D721Med (cell line): ENCODE data around the gene CAPS.
"Not testable (repeated sequence)": the region's sequence is repeated elsewhere in the genome, so short reads cannot be mapped to it uniquely, and the experiment has no call there.

Experiments used
- DNase-seq: peaks from one replicate; pipeline ENCODE4 v3.0.0; 2011; ENCODE audit warnings: low spot score; ENCODE audit not compliant: insufficient read length
- FAIRE-seq: peaks from 2 replicates; lab custom pipeline; 2011; peaks lifted over from hg19 to GRCh38; lab: Jason Lieb, UNC
- TF ChIP-seq, protein P1 (sequence below): IDR thresholded peaks from 2 replicates; pipeline ENCODE4 v1.5.1; 2012; ENCODE audit warnings: mild to moderate bottlenecking, control low read depth; ENCODE audit not compliant: insufficient read depth; ENCODE audit errors: missing control alignments

Gene CAPS

DNA sequence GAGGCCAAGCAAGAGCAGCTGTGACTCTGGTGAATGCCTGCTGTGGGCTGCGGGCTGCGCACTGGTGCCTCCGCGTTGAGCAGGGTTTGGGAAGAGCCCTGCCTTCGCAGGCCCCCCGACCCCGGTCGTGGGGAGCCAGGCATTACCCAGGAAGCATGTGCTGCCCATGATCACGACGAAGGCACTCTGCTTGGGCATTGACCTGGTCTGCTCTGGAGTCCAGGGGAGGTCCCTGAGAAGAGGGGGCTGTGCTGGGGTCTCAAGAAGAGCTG lies 44.7 kb downstream of the CAPS start:
- no peak for FAIRE-seq
- no peak for DNase-seq
- TF ChIP-seq, protein P1, sequence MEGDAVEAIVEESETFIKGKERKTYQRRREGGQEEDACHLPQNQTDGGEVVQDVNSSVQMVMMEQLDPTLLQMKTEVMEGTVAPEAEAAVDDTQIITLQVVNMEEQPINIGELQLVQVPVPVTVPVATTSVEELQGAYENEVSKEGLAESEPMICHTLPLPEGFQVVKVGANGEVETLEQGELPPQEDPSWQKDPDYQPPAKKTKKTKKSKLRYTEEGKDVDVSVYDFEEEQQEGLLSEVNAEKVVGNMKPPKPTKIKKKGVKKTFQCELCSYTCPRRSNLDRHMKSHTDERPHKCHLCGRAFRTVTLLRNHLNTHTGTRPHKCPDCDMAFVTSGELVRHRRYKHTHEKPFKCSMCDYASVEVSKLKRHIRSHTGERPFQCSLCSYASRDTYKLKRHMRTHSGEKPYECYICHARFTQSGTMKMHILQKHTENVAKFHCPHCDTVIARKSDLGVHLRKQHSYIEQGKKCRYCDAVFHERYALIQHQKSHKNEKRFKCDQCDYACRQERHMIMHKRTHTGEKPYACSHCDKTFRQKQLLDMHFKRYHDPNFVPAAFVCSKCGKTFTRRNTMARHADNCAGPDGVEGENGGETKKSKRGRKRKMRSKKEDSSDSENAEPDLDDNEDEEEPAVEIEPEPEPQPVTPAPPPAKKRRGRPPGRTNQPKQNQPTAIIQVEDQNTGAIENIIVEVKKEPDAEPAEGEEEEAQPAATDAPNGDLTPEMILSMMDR = no peak

DNA sequence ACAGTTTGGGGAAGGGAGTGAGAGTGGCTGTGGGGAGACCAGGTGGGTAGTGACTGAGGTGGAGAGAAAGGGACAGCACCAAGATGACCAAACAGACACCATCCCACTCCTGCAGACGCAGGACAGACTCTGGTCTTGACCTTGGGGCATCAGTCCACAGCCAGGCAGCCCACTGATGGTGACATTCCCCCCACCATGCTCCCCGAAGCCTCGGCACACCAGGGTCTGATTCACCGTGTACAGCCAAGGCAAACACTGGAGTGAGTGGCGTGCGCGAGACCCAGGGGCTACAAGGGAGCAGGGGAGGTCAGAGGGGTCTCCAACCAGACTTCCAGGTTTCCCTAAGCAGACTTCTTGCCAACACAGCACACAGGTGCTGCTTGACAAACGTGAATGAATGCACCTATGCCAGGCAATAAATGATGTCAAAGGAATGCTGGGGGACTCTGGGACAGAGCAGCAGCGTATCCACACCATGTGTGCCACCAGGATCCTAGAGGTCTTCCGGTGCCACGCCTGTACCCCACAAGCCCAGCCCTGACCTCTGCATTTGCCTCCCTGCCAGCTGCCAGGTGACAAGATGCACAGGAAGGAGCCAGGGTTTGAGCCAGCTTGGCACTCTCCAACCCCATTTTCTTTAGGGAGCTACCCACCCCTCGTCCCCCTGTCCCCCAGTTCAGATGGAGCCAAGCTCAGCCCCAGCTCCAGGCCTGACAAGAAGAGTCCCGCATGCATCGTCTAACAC lies 45.4 kb downstream of the CAPS start:
- DNase-seq (no peak), FAIRE-seq (no peak)
- TF ChIP-seq, protein P1 = no peak

DNA sequence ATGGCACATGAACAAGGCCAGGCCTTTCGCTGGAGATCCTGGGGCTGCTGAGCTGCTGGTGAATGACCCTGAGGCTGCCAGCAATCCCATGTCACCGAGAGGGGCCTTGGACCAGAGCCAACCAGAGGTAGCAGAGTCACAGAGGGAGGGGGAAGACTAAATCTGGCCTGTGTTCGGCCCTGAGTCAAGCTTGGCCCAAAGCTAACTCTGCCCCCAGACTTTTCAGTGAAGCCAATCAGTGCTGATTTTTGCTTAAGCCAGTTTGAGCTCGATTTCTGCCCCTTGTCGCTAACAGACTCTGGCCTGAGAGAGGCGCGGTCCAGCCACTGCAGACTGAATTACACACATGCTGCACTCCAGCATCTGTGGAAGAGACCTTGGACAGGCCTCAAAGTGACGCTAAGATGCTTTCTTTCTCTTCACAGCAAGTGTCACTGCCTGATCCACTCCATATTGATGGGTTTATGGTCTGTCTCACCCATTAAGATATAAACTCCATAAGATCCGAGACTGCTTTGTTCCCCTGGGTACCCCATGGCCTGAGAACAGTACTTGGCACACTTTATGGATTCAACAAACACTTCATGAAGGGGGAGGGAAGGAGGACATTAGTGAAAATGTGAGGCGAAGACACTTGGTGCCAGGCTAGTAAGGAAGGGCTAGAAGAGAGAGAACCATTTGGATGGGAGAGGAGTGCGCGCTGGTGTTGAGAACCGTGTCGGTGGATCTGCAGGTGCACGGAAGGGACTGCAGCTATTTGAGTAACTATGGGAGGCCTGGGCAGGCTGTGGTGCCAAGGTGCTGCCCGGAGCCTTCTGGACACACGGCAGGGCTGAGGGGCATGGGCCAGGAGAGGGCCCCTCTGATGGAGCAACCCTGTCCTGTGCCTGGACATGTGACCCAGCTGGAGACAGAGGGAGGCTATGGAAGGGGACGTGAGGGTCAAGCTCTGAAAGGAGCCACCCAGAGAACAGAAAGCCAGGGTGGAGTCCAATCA lies 46.2 kb downstream of the CAPS start:
- FAIRE-seq (no peak), DNase-seq (no peak)
- TF ChIP-seq, protein P1 = no peak

DNA sequence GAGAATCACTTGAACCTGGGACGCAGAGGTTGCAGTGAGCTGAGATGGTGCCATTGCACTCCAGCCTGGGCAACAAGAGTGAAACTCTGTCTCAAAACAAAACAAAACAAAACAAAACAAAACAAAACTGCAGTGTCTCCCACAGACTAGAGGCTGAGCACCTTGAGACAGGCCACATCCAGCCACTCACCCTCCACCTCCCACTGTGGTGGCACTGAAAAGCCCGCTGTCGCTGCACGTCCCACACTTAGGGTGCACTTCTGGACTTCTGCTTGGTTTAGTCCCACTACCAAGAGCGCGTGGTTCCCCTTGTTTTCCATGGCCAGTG lies 47.6 kb downstream of the CAPS start:
- FAIRE-seq, DNase-seq: not testable (repeated sequence)

DNA sequence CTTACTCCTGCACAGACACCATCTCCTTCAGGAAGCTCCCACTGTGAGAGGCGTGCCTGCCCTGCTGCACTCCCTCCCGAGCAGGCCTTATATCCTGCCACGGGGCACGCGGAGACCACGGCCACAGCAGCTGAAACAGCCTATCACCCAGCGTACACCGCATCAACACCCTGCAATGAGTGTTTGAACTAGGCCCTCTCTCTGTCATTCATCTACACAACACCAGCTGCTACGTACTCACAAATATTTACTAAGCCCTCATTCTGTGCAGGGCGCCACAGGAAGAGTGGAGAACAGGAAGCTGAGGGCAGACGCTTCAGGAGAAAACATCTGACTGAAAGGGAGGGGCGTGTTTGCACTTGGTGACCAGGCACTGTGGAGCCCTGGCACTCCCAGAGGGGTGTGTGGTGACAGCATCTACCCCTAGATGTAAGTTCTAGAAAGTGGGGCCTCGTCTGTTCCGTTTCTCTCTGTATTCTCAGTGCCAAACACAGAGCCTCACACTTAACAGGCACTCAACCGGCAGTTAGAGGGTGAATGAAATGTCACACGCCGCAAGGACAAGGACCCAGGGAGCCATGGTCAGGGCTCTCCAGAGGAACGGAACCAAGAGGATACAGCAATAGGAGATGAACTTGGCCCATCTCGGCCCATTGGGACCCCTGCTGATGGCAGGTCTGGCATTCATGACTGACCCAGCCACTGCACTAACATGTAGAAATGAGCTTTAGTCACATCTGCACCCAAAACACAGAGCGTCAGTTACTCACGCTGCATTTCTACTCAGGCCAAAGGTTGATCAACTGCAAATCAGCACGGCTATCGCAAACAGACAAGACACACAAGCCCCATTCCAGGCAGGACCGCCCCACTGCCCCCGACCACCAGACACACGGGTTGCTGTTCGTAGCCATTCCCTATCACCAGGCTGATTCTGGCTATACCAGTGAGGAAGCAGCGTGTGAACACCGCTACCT lies 48.2 kb downstream of the CAPS start:
- no peak for DNase-seq
- TF ChIP-seq, protein P1 = no peak
- FAIRE-seq = no peak

DNA sequence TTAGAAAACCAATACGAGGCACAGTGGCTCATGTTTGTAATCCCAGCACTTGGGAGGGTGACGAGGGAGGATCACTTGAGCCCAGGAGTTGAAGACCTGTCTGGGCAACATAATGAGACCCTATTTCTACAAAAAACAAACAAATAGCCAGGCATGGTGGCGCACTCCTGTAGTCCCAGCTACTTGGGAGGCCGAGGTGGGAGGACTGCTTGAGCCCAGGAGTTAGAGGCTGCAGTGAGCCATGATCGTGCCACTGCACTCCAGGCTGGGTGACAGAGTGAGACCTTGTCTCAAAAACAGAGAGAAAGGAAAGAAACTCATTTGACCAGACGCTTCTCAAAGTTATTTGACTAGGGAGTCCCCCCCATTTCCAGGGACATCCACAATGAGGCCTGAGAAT lies 49.2 kb downstream of the CAPS start:
- not testable (repeated sequence) for DNase-seq
- FAIRE-seq = peak; percentile 77

DNA sequence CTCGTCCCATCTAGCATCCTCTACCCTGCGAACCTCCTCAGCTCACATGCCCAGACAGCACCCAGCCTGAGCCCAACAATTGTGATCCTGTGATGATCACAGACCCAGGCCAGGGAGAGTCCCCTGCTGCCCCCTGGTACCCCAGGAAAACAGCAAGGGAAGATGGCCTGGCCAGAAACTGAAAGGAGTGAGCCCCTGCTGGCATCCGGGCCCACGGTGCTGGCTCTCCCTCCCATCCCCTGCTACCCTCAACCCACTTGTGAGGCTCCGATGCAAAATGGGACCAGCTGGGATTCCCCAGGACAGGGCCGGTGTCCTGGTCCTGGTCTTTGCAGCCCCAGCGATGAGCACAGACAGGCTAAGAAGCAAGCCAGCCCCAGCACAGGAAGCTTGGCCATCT lies 49.8 kb downstream of the CAPS start:
- TF ChIP-seq, protein P1 = no peak
- no peak for DNase-seq
- FAIRE-seq = no peak
